K562 (cell line): ENCODE results near the gene LLGL1. TPM values are rescaled to one million over a fixed set of nuclear protein-coding genes. Genes with fewer than 3 reads are reported as not detected.

Source experiments
- ATAC-seq: fragments of 200-7000 bp; cut with Tn5 transposase; 3 replicates; pipeline ENCODE4 v1.9.1; 2020; ENCODE audit warnings: moderate library complexity
- BruUV-seq: library from RNA; stranded (reverse); fragments of 400-500 nt; replicated peaks from 2 replicates; lab custom pipeline; 2021; lab: Mats Ljungman, UMichigan
- CTCF ChIA-PET: fragments of 300-600 bp; formaldehyde crosslinking; extraction: SDS; loops from one replicate; lab custom pipeline; 2021; ENCODE audit warnings: low intra/inter-chr PET ratio; lab: Yijun Ruan, JAX
- POLR2A ChIA-PET: fragments of 300-600, 350-650 bp; sonication (Branson Sonifier 250); formaldehyde crosslinking; extraction: SDS; loops from one replicate; lab custom pipeline; 2021; ENCODE audit warnings: antibody characterized with exemption, inconsistent platforms; lab: Yijun Ruan, JAX
- DNase-seq, 4 experiments: peaks; one replicate each; pipeline versions ENCODE4 v3.0.0 to v3.0.0-alpha.2; 2011 to 2018; ENCODE audit warnings: low spot score in 3 of 4, mixed read lengths in 3 of 4; ENCODE audit errors: extremely low read depth in 1 of 4
- FAIRE-seq: peaks from 2 replicates; lab custom pipeline; 2011; peaks lifted over from hg19 to GRCh38; lab: Jason Lieb, UNC
- H2AFZ ChIP-seq: 2 replicates; pipeline ENCODE4 v1.6.0; 2011; ENCODE audit warnings: low read depth, low read length, control low read depth, inconsistent platforms
- H3K27ac ChIP-seq: fragments of 200-600 bp; 3 replicates; pipeline ENCODE4 v1.8.0; 2011; ENCODE audit warnings: low read depth, mild to moderate bottlenecking, control low read depth, inconsistent platforms, low read length, moderate library complexity, mixed read lengths; ENCODE audit errors: extremely low read depth
- H3K27me3 ChIP-seq, 2 experiments: fragments of 300-600 bp in 1 of 2; 2 replicates in 1 of 2; 3 replicates in 1 of 2; pipeline versions ENCODE4 v1.6.0 to v1.8.0; 2011; ENCODE audit warnings: inconsistent platforms in 2 of 2, low read length in 2 of 2, mild to moderate bottlenecking in 1 of 2, mixed read lengths in 1 of 2, moderate library complexity in 1 of 2; ENCODE audit not compliant: control insufficient read depth in 2 of 2, insufficient read depth in 2 of 2
- H3K36me3 ChIP-seq: fragments of 300-600 bp; 3 replicates; pipeline ENCODE4 v1.8.0; 2011; ENCODE audit warnings: mild to moderate bottlenecking, low read length, inconsistent platforms; ENCODE audit not compliant: control insufficient read depth, insufficient read depth
- H3K4me1 ChIP-seq, 2 experiments: fragments of 200-600 bp in 1 of 2; replicated peaks in 1 of 2; 2 replicates in 1 of 2; 3 replicates in 1 of 2; pipeline versions ENCODE4 v1.5.1 to v1.8.0; 2011; ENCODE audit warnings: inconsistent platforms in 2 of 2, low read length in 2 of 2, mild to moderate bottlenecking in 1 of 2, mixed read lengths in 1 of 2, moderate library complexity in 1 of 2; ENCODE audit not compliant: control insufficient read depth in 2 of 2, insufficient read depth in 2 of 2
- H3K4me2 ChIP-seq: 2 replicates; pipeline ENCODE4 v1.6.1; 2011; ENCODE audit warnings: low read length, control low read depth, inconsistent platforms, mixed read lengths; ENCODE audit not compliant: insufficient read depth
- H3K4me3 ChIP-seq: fragments of 200-600 bp; sonication (generic), shearing (Covaris generic); 2 replicates; pipeline ENCODE4 v1.5.1; 2016; ENCODE audit warnings: control low read depth, inconsistent platforms
- H3K79me2 ChIP-seq: fragments of 200-600 bp; 3 replicates; pipeline ENCODE4 v1.8.0; 2011; ENCODE audit warnings: low read length, inconsistent platforms; ENCODE audit not compliant: control insufficient read depth, insufficient read depth
- H3K9ac ChIP-seq, 2 experiments: 2 replicates each; pipeline versions ENCODE4 v1.6.0 to v1.6.1; 2011; ENCODE audit warnings: low read depth in 2 of 2, low read length in 2 of 2, control low read depth in 1 of 2, inconsistent platforms in 1 of 2, mild to moderate bottlenecking in 1 of 2, mixed read lengths in 1 of 2; ENCODE audit not compliant: insufficient read depth in 1 of 2
- H3K9me1 ChIP-seq: one replicate; pipeline ENCODE4 v1.6.0; 2011; ENCODE audit warnings: inconsistent platforms, mild to moderate bottlenecking, low read length, moderate library complexity; ENCODE audit not compliant: control insufficient read depth, insufficient read depth
- H3K9me3 ChIP-seq: replicated peaks from 2 replicates; pipeline ENCODE4 v1.5.1; 2011; ENCODE audit warnings: low read depth, low read length, inconsistent platforms; ENCODE audit not compliant: control insufficient read depth, insufficient read depth
- H4K20me1 ChIP-seq: replicated peaks from 2 replicates; pipeline ENCODE4 v1.6.1; 2011; ENCODE audit warnings: low read length, inconsistent platforms, mixed read lengths; ENCODE audit not compliant: control insufficient read depth, insufficient read depth
- ADNP ChIP-seq: fragments of 200-800 bp; sonication (Bioruptor generic); IDR thresholded peaks from 2 replicates; pipeline ENCODE4 v1.6.1; 2016; ENCODE audit warnings: missing genetic modification characterization, missing compliant biosample characterization
- CAMTA2 ChIP-seq: fragments of 250-450 bp; sonication (Bioruptor Pico); conservative IDR thresholded peaks from 2 replicates; pipeline ENCODE4 v1.5.1; 2022
- CBX8 ChIP-seq: fragments of 200-600 bp; sonication (generic); IDR thresholded peaks from 2 replicates; pipeline ENCODE4 v1.6.1; 2012; ENCODE audit warnings: borderline replicate concordance, mixed run types, low read depth, mild to moderate bottlenecking, moderate library complexity, mixed read lengths, low read length, control low read depth, inconsistent platforms; ENCODE audit not compliant: poor library complexity, severe bottlenecking; ENCODE audit errors: extremely low read depth
- GTF2A2 ChIP-seq: IDR thresholded peaks from 2 replicates; pipeline ENCODE4 v1.6.1; 2016; ENCODE audit warnings: mild to moderate bottlenecking, missing genetic modification characterization, missing compliant biosample characterization
- HDAC6 ChIP-seq: IDR thresholded peaks from 2 replicates; pipeline ENCODE4 v1.6.1; 2012; ENCODE audit warnings: low read depth, mild to moderate bottlenecking, control low read depth, inconsistent platforms, low read length, moderate library complexity
- LCOR ChIP-seq: sonication (generic); formaldehyde crosslinking; IDR thresholded peaks from 2 replicates; pipeline ENCODE4 v1.8.0; 2022; ENCODE audit warnings: mild to moderate bottlenecking, missing genetic modification reagents
- MAZ ChIP-seq, 2 experiments: fragments of 450-650 bp in 1 of 2; sonication (generic) in 1 of 2; formaldehyde crosslinking; IDR thresholded peaks in 1 of 2; conservative IDR thresholded peaks in 1 of 2; 2 replicates each; pipeline versions ENCODE4 v1.4.0 to v1.5.0; 2020; ENCODE audit warnings: mild to moderate bottlenecking in 1 of 2, missing genetic modification reagents in 1 of 2
- MLLT1 ChIP-seq, 2 experiments: fragments of 450-650 bp; IDR thresholded peaks; 2 replicates each; pipeline ENCODE4 v1.6.1; 2016
- NFATC3 ChIP-seq: fragments of 450-650 bp; IDR thresholded peaks from 2 replicates; pipeline ENCODE4 v1.6.1; 2017; ENCODE audit warnings: mild to moderate bottlenecking
- NRF1 ChIP-seq, 2 experiments: fragments of 450-650 bp; IDR thresholded peaks in 1 of 2; conservative IDR thresholded peaks in 1 of 2; 2 replicates each; pipeline ENCODE4 v1.6.1; 2014; ENCODE audit warnings: mild to moderate bottlenecking in 2 of 2
- POLR2A ChIP-seq: fragments of 450-650 bp; conservative IDR thresholded peaks from 2 replicates; pipeline ENCODE4 v1.6.1; 2016
- PYGO2 ChIP-seq: fragments of 450-650 bp; IDR thresholded peaks from 2 replicates; pipeline ENCODE4 v1.6.1; 2016; ENCODE audit warnings: mild to moderate bottlenecking, missing genetic modification characterization, moderate library complexity, missing compliant biosample characterization
- RAD51 ChIP-seq: fragments of 450-650 bp; IDR thresholded peaks from 2 replicates; pipeline ENCODE4 v1.7.1; 2016; ENCODE audit warnings: low read depth, mild to moderate bottlenecking, borderline replicate concordance
- ZBTB49 ChIP-seq: sonication (generic); formaldehyde crosslinking; IDR thresholded peaks from 2 replicates; pipeline ENCODE4 v1.8.0; 2022; ENCODE audit warnings: missing genetic modification reagents, mild to moderate bottlenecking, borderline replicate concordance
- WGBS: fragments of 100-300 bp; shearing (Covaris generic); methylation state at CpG from one replicate; pipeline ENCODE4 v1.1.6; 2016; ENCODE audit warnings: low coverage, mixed read lengths; ENCODE audit not compliant: insufficient coverage; ENCODE audit errors: missing lambda C conversion rate; 5-methylcytosine and 5-hydroxymethylcytosine counted together
- in situ Hi-C: fragments of 300-500 bp; cut with MboI; formaldehyde crosslinking; loops from 4 replicates; pipeline ENCODE4 v1.15.0; 2018; ENCODE audit warnings: inconsistent platforms, mixed read lengths
- intact Hi-C: fragments of 100-400 bp; cut with micrococcal nuclease; formaldehyde crosslinking; loops from 2 replicates; pipeline ENCODE4 v1.14.2; 2022
- polyA plus RNA-seq, 8 experiments: library from polyadenylated mRNA; depleted of rRNA in 4 of 8; stranded (reverse) in 5 of 8; unstranded in 3 of 8; fragments of >200 nt; fragmentation: Nextera tagmentation in 2 of 8; fragmentation: Illumina TruSeq in 1 of 8; extraction: Ambion mirVana in 2 of 8; extraction: Trizol in 1 of 8; gene quantifications; 2 replicates each; pipeline versions ENCODE4 v1.2.1 to v1.2.3, GENCODE V29; 2011 to 2014; ENCODE audit warnings: inconsistent platforms in 1 of 8, missing spikeins in 1 of 8
- total RNA-seq, 7 experiments: library from RNA; depleted of rRNA in 6 of 7; stranded (reverse); fragments of >200 nt in 6 of 7; fragmentation: Illumina TruSeq in 2 of 7; extraction: Trizol in 2 of 7; gene quantifications; 2 replicates each; pipeline versions ENCODE4 v1.2.1 to v1.2.3, GENCODE V29; 2011 to 2021; ENCODE audit warnings: low replicate concordance in 1 of 7
- TF ChIP-seq, protein P1 (sequence below): fragments of 250-450 bp; sonication (Bioruptor Pico); IDR thresholded peaks from 2 replicates; pipeline ENCODE4 v1.5.1; 2021; ENCODE audit warnings: mild to moderate bottlenecking
- TF ChIP-seq, protein P2 (sequence below): fragments of 450-650 bp; formaldehyde crosslinking; IDR thresholded peaks from 2 replicates; pipeline ENCODE4 v1.4.0; 2022; ENCODE audit warnings: missing genetic modification characterization

Gene LLGL1
- total and polyA plus RNA-seq, 9 of the 15 experiments (the other 6 are each of a cell fraction or from before 2014, with no cell fraction given): 0.11 to 12.9 (median 5.3) TPM; not detected in 1

GRCh38 chr17:18194804-18195203 lies 30.6 kb upstream of the LLGL1 start:
- ChIA-PET POLR2A (interaction anchor here (1.1 to 1.3 kb wide), 2 partner anchors 9 to 11 kb away, joined by 3 read pairs; partner anchors contain the start of gene ALKBH5), CTCF (no interaction called here)
- no peak for FAIRE-seq
- Histone ChIP-seq H3K9me3 (no peaks in the 10 kb centered on the region), H3K4me3 (no peak overlapping the region), H3K27ac (no peak overlapping the region), H3K27me3 (no peaks in the 10 kb centered on the region), H4K20me1 (peaks cover 17% of the 10 kb centered on the region), H3K4me2 (no peak overlapping the region), H3K9me1 (no peaks in the 10 kb centered on the region), H3K9ac (no peak overlapping the region), H3K79me2 (peaks cover 78% of the 10 kb centered on the region), H2AFZ (no peak overlapping the region), H3K4me1 (peaks cover 0 to 2% of the 10 kb centered on the region in 2 experiments; a peak in 1 of 5 replicates), H3K36me3 (peaks cover 84% of the 10 kb centered on the region)
- WGBS: 76% methylated on average over 2 of the region's 4 CpGs
- no peak for ATAC-seq
- intact Hi-C loops (no loop called here), in situ Hi-C loops (no loop called here)
- BruUV-seq: no TSS peak
- no peak for DNase-seq
- TF ChIP-seq NFATC3: no peak
- TF ChIP-seq MAZ (CRISPR knock-in tag; conservative IDR thresholded peaks at IDR 0.05 in 1 of 2, IDR thresholded peaks at IDR 0.05 in 1 of 2): no peak
- no peak for TF ChIP-seq RAD51
- TF ChIP-seq GTF2A2 (tag): no peak
- no peak for TF ChIP-seq MLLT1 (IDR thresholded peaks at IDR 0.05)
- TF ChIP-seq ADNP (tag): no peak
- no peak for TF ChIP-seq POLR2A
- TF ChIP-seq ZBTB49 (CRISPR knock-in tag): no peak
- TF ChIP-seq CAMTA2 (CRISPR knock-in tag): no peak
- TF ChIP-seq CBX8: no peak
- TF ChIP-seq HDAC6: no peak
- no peak for TF ChIP-seq LCOR
- TF ChIP-seq, protein P1, sequence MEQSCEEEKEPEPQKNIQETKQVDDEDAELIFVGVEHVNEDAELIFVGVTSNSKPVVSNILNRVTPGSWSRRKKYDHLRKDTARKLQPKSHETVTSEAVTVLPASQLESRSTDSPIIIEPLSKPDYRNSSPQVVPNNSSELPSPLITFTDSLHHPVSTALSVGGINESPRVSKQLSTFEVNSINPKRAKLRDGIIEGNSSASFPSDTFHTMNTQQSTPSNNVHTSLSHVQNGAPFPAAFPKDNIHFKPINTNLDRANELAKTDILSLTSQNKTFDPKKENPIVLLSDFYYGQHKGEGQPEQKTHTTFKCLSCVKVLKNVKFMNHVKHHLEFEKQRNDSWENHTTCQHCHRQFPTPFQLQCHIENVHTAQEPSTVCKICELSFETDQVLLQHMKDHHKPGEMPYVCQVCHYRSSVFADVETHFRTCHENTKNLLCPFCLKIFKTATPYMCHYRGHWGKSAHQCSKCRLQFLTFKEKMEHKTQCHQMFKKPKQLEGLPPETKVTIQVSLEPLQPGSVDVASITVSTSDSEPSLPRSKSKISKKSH: no peak
- no peak for TF ChIP-seq NRF1 (conservative IDR thresholded peaks at IDR 0.05 in 1 of 2, IDR thresholded peaks at IDR 0.05 in 1 of 2)
- TF ChIP-seq PYGO2 (tag): no peak
- TF ChIP-seq, protein P2, sequence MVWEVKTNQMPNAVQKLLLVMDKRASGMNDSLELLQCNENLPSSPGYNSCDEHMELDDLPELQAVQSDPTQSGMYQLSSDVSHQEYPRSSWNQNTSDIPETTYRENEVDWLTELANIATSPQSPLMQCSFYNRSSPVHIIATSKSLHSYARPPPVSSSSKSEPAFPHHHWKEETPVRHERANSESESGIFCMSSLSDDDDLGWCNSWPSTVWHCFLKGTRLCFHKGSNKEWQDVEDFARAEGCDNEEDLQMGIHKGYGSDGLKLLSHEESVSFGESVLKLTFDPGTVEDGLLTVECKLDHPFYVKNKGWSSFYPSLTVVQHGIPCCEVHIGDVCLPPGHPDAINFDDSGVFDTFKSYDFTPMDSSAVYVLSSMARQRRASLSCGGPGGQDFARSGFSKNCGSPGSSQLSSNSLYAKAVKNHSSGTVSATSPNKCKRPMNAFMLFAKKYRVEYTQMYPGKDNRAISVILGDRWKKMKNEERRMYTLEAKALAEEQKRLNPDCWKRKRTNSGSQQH (CRISPR knock-in tag): no peak
